ENCODE results near the gene THOC5.
"Not testable (repeated sequence)": the region's sequence is repeated elsewhere in the genome, so short reads cannot be mapped to it uniquely, and the experiment has no call there.

GRCh38 chr22:29566513-29566912 lies 13.0 kb upstream of the THOC5 start:
- TF ChIP-seq, protein P1, sequence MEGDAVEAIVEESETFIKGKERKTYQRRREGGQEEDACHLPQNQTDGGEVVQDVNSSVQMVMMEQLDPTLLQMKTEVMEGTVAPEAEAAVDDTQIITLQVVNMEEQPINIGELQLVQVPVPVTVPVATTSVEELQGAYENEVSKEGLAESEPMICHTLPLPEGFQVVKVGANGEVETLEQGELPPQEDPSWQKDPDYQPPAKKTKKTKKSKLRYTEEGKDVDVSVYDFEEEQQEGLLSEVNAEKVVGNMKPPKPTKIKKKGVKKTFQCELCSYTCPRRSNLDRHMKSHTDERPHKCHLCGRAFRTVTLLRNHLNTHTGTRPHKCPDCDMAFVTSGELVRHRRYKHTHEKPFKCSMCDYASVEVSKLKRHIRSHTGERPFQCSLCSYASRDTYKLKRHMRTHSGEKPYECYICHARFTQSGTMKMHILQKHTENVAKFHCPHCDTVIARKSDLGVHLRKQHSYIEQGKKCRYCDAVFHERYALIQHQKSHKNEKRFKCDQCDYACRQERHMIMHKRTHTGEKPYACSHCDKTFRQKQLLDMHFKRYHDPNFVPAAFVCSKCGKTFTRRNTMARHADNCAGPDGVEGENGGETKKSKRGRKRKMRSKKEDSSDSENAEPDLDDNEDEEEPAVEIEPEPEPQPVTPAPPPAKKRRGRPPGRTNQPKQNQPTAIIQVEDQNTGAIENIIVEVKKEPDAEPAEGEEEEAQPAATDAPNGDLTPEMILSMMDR (IDR thresholded peaks at IDR 0.05) = not testable (repeated sequence)
- TF ChIP-seq POLR2A (IDR thresholded peaks at IDR 0.05) = not testable (repeated sequence)

All from thyroid gland (tissue), 4 donors.